Endothelial cell of umbilical vein (primary cell): Measurements from ENCODE around the gene CELF5.

Experiments used
- EZH2 ChIP-seq: IDR thresholded peaks from 2 replicates; pipeline ENCODE4 v1.6.1; 2012; ENCODE audit warnings: borderline replicate concordance, low read depth, mild to moderate bottlenecking, moderate library complexity, low read length, inconsistent platforms; ENCODE audit not compliant: severe bottlenecking
- FOS ChIP-seq: IDR thresholded peaks from 2 replicates; pipeline ENCODE4 v1.6.1; 2011; ENCODE audit warnings: mild to moderate bottlenecking, low read length, moderate library complexity, borderline replicate concordance; ENCODE audit not compliant: insufficient read depth
- GATA2 ChIP-seq: IDR thresholded peaks from 2 replicates; pipeline ENCODE4 v1.7.0; 2011; ENCODE audit warnings: low read depth, mild to moderate bottlenecking, moderate library complexity, mixed read lengths, low read length; ENCODE audit not compliant: insufficient read length, insufficient read depth
- JUN ChIP-seq: IDR thresholded peaks from 2 replicates; pipeline ENCODE4 v1.6.1; 2011; ENCODE audit warnings: borderline replicate concordance, low read depth; ENCODE audit not compliant: insufficient read length, insufficient read depth
- MAX ChIP-seq: IDR thresholded peaks from 2 replicates; pipeline ENCODE4 v1.6.1; 2011; ENCODE audit not compliant: insufficient read depth, insufficient read length
- MYC ChIP-seq: IDR thresholded peaks from one replicate; pipeline ENCODE4 v1.6.1; 2011; ENCODE audit warnings: mild to moderate bottlenecking, low read depth, low read length
- POLR2A ChIP-seq: IDR thresholded peaks from 2 replicates; pipeline ENCODE4 v1.6.1; 2012; ENCODE audit warnings: low read depth, mild to moderate bottlenecking, control low read depth, low read length
- POLR2AphosphoS5 ChIP-seq: IDR thresholded peaks from 2 replicates; pipeline ENCODE4 v1.6.1; 2012; ENCODE audit warnings: low read depth, mild to moderate bottlenecking, control low read depth, low read length, moderate library complexity; ENCODE audit not compliant: insufficient read depth
- TF ChIP-seq, protein P1 (sequence below), 2 donors: IDR thresholded peaks; 1 replicate in 1 of 2; 2 replicates in 1 of 2; pipeline ENCODE4 v1.5.1; 2011; ENCODE audit warnings: low read length in 2 of 2, mild to moderate bottlenecking in 2 of 2, moderate library complexity in 2 of 2, control low read depth in 1 of 2, inconsistent platforms in 1 of 2, low read depth in 1 of 2; ENCODE audit not compliant: insufficient read depth in 1 of 2; ENCODE audit errors: extremely low read depth in 1 of 2

DNA sequence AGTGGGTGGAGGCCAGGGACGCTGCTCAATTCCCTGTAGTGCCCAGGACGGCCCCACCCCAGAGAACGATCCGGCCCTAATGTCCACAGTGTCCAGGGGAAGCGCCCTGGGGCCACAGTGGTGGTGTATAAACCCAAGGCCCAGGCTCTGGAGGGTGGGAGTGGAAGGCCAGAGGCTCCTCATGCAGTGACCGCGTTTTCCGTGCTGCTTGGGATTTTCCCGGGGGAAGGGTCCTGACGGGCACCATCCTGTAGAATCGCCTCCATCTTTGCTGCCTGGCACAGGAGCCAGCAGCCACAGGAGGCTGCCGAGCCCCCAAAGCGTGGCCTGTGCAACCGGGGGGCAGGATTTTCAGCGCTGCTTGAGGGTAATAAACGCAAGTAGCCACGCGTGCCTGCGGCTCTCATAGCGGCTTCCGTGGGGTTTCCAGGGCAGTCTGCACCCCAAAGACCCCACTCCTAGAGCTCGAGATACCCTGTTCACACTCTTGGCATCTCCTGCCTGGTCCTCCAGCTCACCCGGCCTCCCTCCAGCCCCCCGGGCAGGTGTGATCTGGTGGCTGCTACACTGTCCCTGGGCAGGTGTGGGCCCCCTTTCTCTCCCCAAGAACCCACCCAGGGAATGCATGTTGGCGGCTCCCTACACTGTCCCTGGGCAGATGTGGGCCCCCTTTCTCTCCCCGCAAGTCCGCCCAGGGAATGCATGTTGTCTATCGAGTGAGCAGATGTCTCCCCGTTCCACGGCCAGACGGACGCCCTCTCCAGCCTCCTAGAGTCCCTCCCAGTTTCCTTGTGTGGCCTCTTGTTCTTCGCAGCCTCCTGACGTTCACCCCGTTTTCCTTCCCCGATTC lies 36.6 kb upstream of the CELF5 start:
- TF ChIP-seq, protein P1, sequence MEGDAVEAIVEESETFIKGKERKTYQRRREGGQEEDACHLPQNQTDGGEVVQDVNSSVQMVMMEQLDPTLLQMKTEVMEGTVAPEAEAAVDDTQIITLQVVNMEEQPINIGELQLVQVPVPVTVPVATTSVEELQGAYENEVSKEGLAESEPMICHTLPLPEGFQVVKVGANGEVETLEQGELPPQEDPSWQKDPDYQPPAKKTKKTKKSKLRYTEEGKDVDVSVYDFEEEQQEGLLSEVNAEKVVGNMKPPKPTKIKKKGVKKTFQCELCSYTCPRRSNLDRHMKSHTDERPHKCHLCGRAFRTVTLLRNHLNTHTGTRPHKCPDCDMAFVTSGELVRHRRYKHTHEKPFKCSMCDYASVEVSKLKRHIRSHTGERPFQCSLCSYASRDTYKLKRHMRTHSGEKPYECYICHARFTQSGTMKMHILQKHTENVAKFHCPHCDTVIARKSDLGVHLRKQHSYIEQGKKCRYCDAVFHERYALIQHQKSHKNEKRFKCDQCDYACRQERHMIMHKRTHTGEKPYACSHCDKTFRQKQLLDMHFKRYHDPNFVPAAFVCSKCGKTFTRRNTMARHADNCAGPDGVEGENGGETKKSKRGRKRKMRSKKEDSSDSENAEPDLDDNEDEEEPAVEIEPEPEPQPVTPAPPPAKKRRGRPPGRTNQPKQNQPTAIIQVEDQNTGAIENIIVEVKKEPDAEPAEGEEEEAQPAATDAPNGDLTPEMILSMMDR (IDR thresholded peaks at IDR 0.05; ENCODE audit: extremely low read depth in 1 of 2, insufficient read depth in 1 of 2, low read depth in 1 of 2, low read length in 2 of 2), result no peak
- TF ChIP-seq JUN (no peak), POLR2AphosphoS5 (no peak), POLR2A (no peak), EZH2 (no peak), GATA2 (no peak), MYC (no peak), FOS (no peak), MAX (no peak)
